Mammary epithelial cell (primary cell): Measurements from ENCODE around the gene MED15.

Experiments used
- CTCF ChIP-seq, 2 donors: IDR thresholded peaks in 1 of 2; conservative IDR thresholded peaks in 1 of 2; 2 replicates each; pipeline ENCODE4 v1.5.1; 2011 to 2012; ENCODE audit warnings: inconsistent platforms in 2 of 2, low read length in 2 of 2, mild to moderate bottlenecking in 2 of 2, control low read depth in 1 of 2, low read depth in 1 of 2; ENCODE audit not compliant: insufficient read depth in 1 of 2; ENCODE audit errors: extremely low read depth in 1 of 2
- EZH2 ChIP-seq: IDR thresholded peaks from 2 replicates; pipeline ENCODE4 v1.6.1; 2012; ENCODE audit warnings: low read length, inconsistent platforms, borderline replicate concordance

GRCh38 chr22:20497426-20497825, 10.0 kb upstream of the MED15 start:
- no peak for TF ChIP-seq CTCF (conservative IDR thresholded peaks at IDR 0.05 in 1 of 2, IDR thresholded peaks at IDR 0.05 in 1 of 2; ENCODE audit: extremely low read depth in 1 of 2, insufficient read depth in 1 of 2, low read depth in 1 of 2, low read length in 2 of 2)
- no peak for TF ChIP-seq EZH2
